ENCODE measurements around the gene PTPRM.

DNA sequence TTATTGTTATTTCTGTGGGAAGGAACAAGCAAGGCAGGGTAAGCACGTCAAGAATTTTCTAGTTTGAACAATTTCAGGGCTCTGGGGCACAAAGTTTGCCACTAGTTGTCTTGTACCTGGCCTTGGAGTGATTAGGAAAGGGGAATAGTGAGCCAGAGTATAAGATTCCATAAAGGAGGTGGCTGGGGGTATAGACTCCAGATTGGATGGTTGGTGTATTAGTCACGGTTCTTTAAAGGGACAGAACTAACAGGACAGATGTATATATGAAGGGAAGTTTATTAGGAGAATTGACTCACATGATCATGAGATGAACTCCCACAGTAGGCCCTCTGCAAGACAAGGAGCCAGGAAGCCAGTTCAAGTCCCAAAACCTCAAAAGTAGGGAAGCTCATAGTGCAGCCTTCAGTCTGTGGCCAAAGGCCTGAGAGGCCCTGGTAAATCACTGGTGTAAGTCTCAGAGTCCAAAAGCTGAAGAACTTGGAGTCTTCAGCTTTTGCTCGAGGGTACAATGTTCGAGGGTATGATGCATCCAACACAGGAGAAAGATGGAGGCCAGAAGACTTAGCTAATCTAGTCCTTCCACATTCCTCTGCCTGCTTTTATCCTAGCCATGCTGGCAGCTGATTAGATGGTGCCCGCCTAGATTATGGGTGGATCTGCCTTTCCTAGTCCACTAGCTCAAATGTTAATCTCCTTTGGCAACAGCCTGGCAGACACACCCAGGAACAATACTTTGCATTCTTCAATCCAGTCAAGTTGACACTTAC is 31.5 kb upstream of the PTPRM start:
- no peak for TF ChIP-seq POLR2AphosphoS5 (IDR thresholded peaks at IDR 0.05; ENCODE audit: low read depth, low read length)
- TF ChIP-seq, protein P1, sequence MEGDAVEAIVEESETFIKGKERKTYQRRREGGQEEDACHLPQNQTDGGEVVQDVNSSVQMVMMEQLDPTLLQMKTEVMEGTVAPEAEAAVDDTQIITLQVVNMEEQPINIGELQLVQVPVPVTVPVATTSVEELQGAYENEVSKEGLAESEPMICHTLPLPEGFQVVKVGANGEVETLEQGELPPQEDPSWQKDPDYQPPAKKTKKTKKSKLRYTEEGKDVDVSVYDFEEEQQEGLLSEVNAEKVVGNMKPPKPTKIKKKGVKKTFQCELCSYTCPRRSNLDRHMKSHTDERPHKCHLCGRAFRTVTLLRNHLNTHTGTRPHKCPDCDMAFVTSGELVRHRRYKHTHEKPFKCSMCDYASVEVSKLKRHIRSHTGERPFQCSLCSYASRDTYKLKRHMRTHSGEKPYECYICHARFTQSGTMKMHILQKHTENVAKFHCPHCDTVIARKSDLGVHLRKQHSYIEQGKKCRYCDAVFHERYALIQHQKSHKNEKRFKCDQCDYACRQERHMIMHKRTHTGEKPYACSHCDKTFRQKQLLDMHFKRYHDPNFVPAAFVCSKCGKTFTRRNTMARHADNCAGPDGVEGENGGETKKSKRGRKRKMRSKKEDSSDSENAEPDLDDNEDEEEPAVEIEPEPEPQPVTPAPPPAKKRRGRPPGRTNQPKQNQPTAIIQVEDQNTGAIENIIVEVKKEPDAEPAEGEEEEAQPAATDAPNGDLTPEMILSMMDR (IDR thresholded peaks at IDR 0.05; ENCODE audit: control extremely low read depth in 1 of 3, insufficient read depth in 1 of 3, low read depth in 1 of 3, low read length in 3 of 3), result no peak
